HEK293 (cell line): Measurements from ENCODE around the gene FOXO1.

Experiments
- CTCF ChIA-PET: fragments of 350-600 bp; formaldehyde crosslinking; extraction: SDS; loops from one replicate; lab custom pipeline; 2021; ENCODE audit warnings: antibody characterized with exemption; lab: Yijun Ruan, JAX
- POLR2A ChIA-PET: fragments of 300-600 bp; formaldehyde crosslinking; extraction: SDS; loops from one replicate; lab custom pipeline; 2020; ENCODE audit warnings: antibody characterized with exemption, inconsistent platforms; lab: Yijun Ruan, JAX
- H3K27ac ChIP-seq: fragments of 200-500 bp; sonication (Bioruptor generic); 2 replicates; pipeline ENCODE4 v1.5.1; 2014; ENCODE audit warnings: low read depth, low read length, control low read depth, inconsistent platforms; ENCODE audit errors: extremely low read depth
- H3K36me3 ChIP-seq, 2 experiments: fragments of 200-500 bp in 1 of 2; sonication (Bioruptor generic) in 1 of 2; 1 replicate in 1 of 2; 2 replicates in 1 of 2; pipeline ENCODE4 v1.5.1; 2014 to 2017; ENCODE audit warnings: inconsistent platforms in 2 of 2, low read length in 2 of 2; ENCODE audit not compliant: control insufficient read depth in 2 of 2, insufficient read depth in 1 of 2
- H3K4me1 ChIP-seq: fragments of 200-500 bp; sonication (Bioruptor generic); 2 replicates; pipeline ENCODE4 v1.5.1; 2014; ENCODE audit warnings: mild to moderate bottlenecking, low read length, inconsistent platforms; ENCODE audit not compliant: control insufficient read depth, insufficient read depth
- H3K4me3 ChIP-seq: 2 replicates; pipeline ENCODE4 v1.5.1; 2011; ENCODE audit warnings: low read depth, mild to moderate bottlenecking, control low read depth, low read length, moderate library complexity
- H3K9me3 ChIP-seq: fragments of 200-500 bp; sonication (Bioruptor generic); 2 replicates; pipeline ENCODE4 v1.5.1; 2014; ENCODE audit warnings: low read depth, low read length, inconsistent platforms; ENCODE audit not compliant: control insufficient read depth, insufficient read depth
- GLIS1 ChIP-seq: fragments of 450-650 bp; formaldehyde crosslinking; IDR thresholded peaks from 2 replicates; pipeline ENCODE4 v1.5.1; 2016; ENCODE audit warnings: missing biosample characterization, missing genetic modification characterization
- HOXA7 ChIP-seq: sonication (generic); formaldehyde crosslinking; IDR thresholded peaks from 2 replicates; pipeline ENCODE4 v1.8.1; 2022; ENCODE audit warnings: missing genetic modification reagents, borderline replicate concordance
- SETDB1 ChIP-seq: IDR thresholded peaks from one replicate; pipeline ENCODE4 v1.6.1; 2017; ENCODE audit warnings: mild to moderate bottlenecking, low read length, moderate library complexity, mixed read lengths; ENCODE audit not compliant: insufficient read length
- ZNF239 ChIP-seq: fragments of 450-650 bp; formaldehyde crosslinking; IDR thresholded peaks from 2 replicates; pipeline ENCODE4 v1.5.1; 2016; ENCODE audit warnings: missing biosample characterization, missing genetic modification characterization
- ZNF302 ChIP-seq: fragments of 450-650 bp; formaldehyde crosslinking; IDR thresholded peaks from 2 replicates; pipeline ENCODE4 v1.5.1; 2016; ENCODE audit warnings: missing biosample characterization, missing genetic modification characterization, low read depth
- ZNF324 ChIP-seq: fragments of 450-650 bp; formaldehyde crosslinking; IDR thresholded peaks from 2 replicates; pipeline ENCODE4 v1.5.1; 2016; ENCODE audit warnings: missing biosample characterization, missing genetic modification characterization
- ZNF37A ChIP-seq: fragments of 450-650 bp; IDR thresholded peaks from 2 replicates; pipeline ENCODE4 v1.5.1; 2018; ENCODE audit warnings: missing biosample characterization, missing genetic modification characterization
- ZNF473 ChIP-seq: fragments of 450-650 bp; formaldehyde crosslinking; IDR thresholded peaks from 2 replicates; pipeline ENCODE4 v1.5.1; 2017; ENCODE audit warnings: missing biosample characterization, missing genetic modification characterization
- ZNF514 ChIP-seq: fragments of 450-650 bp; formaldehyde crosslinking; IDR thresholded peaks from 2 replicates; pipeline ENCODE4 v1.5.1; 2016; ENCODE audit warnings: missing biosample characterization, missing genetic modification characterization
- ZNF555 ChIP-seq: fragments of 450-650 bp; formaldehyde crosslinking; conservative IDR thresholded peaks from 2 replicates; pipeline ENCODE4 v1.5.1; 2017; ENCODE audit warnings: missing biosample characterization, mild to moderate bottlenecking, missing genetic modification characterization, inconsistent platforms
- ZNF629 ChIP-seq: fragments of 450-650 bp; formaldehyde crosslinking; IDR thresholded peaks from 2 replicates; pipeline ENCODE4 v1.5.1; 2017; ENCODE audit warnings: missing biosample characterization, missing genetic modification characterization
- ZNF660 ChIP-seq: fragments of 450-650 bp; IDR thresholded peaks from 2 replicates; pipeline ENCODE4 v1.5.1; 2018; ENCODE audit warnings: missing biosample characterization, mild to moderate bottlenecking, missing genetic modification characterization
- ZNF76 ChIP-seq: fragments of 450-650 bp; formaldehyde crosslinking; IDR thresholded peaks from 2 replicates; pipeline ENCODE4; 2016; ENCODE audit warnings: low read depth, missing biosample characterization, missing genetic modification characterization, borderline replicate concordance
- TF ChIP-seq, protein P1 (sequence below): fragments of 450-650 bp; formaldehyde crosslinking; IDR thresholded peaks from 2 replicates; pipeline ENCODE4 v1.5.1; 2016; ENCODE audit warnings: missing biosample characterization, missing genetic modification characterization
- TF ChIP-seq, protein P2 (sequence below): fragments of 450-650 bp; formaldehyde crosslinking; IDR thresholded peaks from 2 replicates; pipeline ENCODE4 v1.5.1; 2016; ENCODE audit warnings: missing biosample characterization, missing genetic modification characterization
- TF ChIP-seq, protein P3 (sequence below): fragments of 450-650 bp; IDR thresholded peaks from 2 replicates; pipeline ENCODE4 v1.5.1; 2018; ENCODE audit warnings: missing biosample characterization, mild to moderate bottlenecking, missing genetic modification characterization
- TF ChIP-seq, protein P4 (sequence below): fragments of 450-650 bp; formaldehyde crosslinking; conservative IDR thresholded peaks from 2 replicates; pipeline ENCODE4 v1.5.1; 2016; ENCODE audit warnings: low read depth, missing biosample characterization, missing genetic modification characterization
- TF ChIP-seq, protein P5 (sequence below): fragments of 450-650 bp; formaldehyde crosslinking; IDR thresholded peaks from 2 replicates; pipeline ENCODE4; 2016; ENCODE audit warnings: missing biosample characterization, missing genetic modification characterization

Gene FOXO1

DNA sequence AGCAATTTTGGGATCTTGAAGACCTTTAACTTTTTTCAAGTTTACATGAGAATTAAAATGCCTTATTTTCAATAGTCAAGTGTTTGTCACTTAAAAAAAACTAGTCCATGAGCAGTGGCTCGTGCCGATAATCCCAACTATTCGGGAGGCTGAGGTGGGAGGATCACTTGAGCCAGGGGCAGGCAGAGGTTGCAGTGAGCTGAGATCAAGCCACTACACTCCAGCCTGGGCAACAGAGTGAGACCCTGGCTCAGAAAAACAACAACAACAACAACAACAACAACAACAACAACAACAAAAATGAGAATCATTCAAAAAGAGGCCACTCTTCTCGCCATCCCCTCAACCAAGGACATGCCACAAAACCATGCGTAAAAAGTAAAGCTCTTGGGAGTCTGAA lies 5.7 kb downstream of the FOXO1 start:
- no peak overlapping the region for H3K27ac ChIP-seq
- no peaks in the 10 kb centered on the region for H3K9me3 ChIP-seq
- TF ChIP-seq ZNF514 (no peak), ZNF324 (tag by site-specific recombination) (no peak), ZNF302 (tag by site-specific recombination) (no peak), ZNF473 (tag by site-specific recombination) (no peak), ZNF660 (tag by site-specific recombination) (no peak), HOXA7 (CRISPR knock-in tag) (no peak), ZNF239 (no peak), ZNF629 (no peak), ZNF37A (no peak), GLIS1 (no peak), ZNF76 (no peak), ZNF555 (tag by site-specific recombination) (no peak), SETDB1 (no peak)
- TF ChIP-seq, protein P1, sequence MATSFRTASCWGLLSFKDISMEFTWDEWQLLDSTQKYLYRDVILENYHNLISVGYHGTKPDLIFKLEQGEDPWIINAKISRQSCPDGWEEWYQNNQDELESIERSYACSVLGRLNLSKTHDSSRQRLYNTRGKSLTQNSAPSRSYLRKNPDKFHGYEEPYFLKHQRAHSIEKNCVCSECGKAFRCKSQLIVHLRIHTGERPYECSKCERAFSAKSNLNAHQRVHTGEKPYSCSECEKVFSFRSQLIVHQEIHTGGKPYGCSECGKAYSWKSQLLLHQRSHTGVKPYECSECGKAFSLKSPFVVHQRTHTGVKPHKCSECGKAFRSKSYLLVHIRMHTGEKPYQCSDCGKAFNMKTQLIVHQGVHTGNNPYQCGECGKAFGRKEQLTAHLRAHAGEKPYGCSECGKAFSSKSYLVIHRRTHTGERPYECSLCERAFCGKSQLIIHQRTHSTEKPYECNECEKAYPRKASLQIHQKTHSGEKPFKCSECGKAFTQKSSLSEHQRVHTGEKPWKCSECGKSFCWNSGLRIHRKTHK (tag by site-specific recombination), result no peak
- TF ChIP-seq, protein P2, sequence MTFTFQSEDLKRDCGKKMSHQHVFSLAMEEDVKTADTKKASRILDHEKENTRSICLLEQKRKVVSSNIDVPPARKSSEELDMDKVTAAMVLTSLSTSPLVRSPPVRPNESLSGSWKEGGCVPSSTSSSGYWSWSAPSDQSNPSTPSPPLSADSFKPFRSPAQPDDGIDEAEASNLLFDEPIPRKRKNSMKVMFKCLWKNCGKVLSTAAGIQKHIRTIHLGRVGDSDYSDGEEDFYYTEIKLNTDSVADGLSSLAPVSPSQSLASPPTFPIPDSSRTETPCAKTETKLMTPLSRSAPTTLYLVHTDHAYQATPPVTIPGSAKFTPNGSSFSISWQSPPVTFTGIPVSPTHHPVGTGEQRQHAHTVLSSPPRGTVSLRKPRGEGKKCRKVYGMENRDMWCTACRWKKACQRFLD (tag by site-specific recombination), result no peak
- TF ChIP-seq, protein P3, sequence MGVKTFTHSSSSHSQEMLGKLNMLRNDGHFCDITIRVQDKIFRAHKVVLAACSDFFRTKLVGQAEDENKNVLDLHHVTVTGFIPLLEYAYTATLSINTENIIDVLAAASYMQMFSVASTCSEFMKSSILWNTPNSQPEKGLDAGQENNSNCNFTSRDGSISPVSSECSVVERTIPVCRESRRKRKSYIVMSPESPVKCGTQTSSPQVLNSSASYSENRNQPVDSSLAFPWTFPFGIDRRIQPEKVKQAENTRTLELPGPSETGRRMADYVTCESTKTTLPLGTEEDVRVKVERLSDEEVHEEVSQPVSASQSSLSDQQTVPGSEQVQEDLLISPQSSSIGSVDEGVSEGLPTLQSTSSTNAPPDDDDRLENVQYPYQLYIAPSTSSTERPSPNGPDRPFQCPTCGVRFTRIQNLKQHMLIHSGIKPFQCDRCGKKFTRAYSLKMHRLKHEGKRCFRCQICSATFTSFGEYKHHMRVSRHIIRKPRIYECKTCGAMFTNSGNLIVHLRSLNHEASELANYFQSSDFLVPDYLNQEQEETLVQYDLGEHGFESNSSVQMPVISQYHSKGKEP (tag by site-specific recombination), result no peak
- TF ChIP-seq, protein P4, sequence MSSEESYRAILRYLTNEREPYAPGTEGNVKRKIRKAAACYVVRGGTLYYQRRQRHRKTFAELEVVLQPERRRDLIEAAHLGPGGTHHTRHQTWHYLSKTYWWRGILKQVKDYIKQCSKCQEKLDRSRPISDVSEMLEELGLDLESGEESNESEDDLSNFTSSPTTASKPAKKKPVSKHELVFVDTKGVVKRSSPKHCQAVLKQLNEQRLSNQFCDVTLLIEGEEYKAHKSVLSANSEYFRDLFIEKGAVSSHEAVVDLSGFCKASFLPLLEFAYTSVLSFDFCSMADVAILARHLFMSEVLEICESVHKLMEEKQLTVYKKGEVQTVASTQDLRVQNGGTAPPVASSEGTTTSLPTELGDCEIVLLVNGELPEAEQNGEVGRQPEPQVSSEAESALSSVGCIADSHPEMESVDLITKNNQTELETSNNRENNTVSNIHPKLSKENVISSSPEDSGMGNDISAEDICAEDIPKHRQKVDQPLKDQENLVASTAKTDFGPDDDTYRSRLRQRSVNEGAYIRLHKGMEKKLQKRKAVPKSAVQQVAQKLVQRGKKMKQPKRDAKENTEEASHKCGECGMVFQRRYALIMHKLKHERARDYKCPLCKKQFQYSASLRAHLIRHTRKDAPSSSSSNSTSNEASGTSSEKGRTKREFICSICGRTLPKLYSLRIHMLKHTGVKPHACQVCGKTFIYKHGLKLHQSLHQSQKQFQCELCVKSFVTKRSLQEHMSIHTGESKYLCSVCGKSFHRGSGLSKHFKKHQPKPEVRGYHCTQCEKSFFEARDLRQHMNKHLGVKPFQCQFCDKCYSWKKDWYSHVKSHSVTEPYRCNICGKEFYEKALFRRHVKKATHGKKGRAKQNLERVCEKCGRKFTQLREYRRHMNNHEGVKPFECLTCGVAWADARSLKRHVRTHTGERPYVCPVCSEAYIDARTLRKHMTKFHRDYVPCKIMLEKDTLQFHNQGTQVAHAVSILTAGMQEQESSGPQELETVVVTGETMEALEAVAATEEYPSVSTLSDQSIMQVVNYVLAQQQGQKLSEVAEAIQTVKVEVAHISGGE (tag by site-specific recombination), result no peak
- TF ChIP-seq, protein P5, sequence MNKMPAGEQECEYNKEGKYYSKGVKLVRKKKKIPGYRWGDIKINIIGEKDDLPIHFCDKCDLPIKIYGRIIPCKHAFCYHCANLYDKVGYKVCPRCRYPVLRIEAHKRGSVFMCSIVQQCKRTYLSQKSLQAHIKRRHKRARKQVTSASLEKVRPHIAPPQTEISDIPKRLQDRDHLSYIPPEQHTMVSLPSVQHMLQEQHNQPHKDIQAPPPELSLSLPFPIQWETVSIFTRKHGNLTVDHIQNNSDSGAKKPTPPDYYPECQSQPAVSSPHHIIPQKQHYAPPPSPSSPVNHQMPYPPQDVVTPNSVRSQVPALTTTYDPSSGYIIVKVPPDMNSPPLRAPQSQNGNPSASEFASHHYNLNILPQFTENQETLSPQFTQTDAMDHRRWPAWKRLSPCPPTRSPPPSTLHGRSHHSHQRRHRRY (tag by site-specific recombination), result no peak
- ChIA-PET POLR2A (no interaction called here), CTCF (no interaction called here)
- H3K4me1 ChIP-seq, result peaks cover 11% of the 10 kb centered on the region; the same call in 1 of the 2 replicates
- H3K4me3 ChIP-seq, result no peak overlapping the region
- H3K36me3 ChIP-seq, result no peaks in the 10 kb centered on the region; a peak in 1 of 3 replicates
